ENCODE results near the gene TBCA.

Gene TBCA

DNA sequence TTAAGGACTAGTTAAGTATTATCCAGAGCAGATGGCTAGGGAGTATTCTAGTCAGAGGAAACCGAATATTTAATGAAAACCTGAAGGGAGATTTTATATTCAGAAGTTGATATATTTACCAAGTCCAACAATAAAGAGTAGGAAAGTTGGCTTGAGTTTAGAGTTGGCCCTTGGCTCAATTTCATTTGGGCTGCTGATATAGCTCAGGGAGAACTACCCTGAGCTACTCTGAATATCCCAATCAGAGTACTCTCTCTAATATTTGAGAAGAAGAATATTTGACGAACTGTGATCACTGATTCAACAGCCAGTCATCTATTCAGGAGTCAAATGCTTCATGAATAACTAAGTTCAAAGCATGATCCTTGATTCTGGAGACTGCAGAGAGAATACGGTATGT is 34.5 kb downstream of the TBCA start:
- Histone ChIP-seq H3K4me3 (ENCODE audit: low read depth, low read length) (no peak overlapping the region), H3K9me3 (no peaks in the 10 kb centered on the region), H3K4me1 (no peaks in the 10 kb centered on the region; the same call in 1 of the 2 replicates), H3K36me3 (peaks cover 3% of the 10 kb centered on the region; the same call in 1 of the 2 replicates), H3K27me3 (no peaks in the 10 kb centered on the region)
- TF ChIP-seq, protein P1, sequence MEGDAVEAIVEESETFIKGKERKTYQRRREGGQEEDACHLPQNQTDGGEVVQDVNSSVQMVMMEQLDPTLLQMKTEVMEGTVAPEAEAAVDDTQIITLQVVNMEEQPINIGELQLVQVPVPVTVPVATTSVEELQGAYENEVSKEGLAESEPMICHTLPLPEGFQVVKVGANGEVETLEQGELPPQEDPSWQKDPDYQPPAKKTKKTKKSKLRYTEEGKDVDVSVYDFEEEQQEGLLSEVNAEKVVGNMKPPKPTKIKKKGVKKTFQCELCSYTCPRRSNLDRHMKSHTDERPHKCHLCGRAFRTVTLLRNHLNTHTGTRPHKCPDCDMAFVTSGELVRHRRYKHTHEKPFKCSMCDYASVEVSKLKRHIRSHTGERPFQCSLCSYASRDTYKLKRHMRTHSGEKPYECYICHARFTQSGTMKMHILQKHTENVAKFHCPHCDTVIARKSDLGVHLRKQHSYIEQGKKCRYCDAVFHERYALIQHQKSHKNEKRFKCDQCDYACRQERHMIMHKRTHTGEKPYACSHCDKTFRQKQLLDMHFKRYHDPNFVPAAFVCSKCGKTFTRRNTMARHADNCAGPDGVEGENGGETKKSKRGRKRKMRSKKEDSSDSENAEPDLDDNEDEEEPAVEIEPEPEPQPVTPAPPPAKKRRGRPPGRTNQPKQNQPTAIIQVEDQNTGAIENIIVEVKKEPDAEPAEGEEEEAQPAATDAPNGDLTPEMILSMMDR (IDR thresholded peaks at IDR 0.05; ENCODE audit: low read depth, low read length): no peak
- no peak for DNase-seq

DNA sequence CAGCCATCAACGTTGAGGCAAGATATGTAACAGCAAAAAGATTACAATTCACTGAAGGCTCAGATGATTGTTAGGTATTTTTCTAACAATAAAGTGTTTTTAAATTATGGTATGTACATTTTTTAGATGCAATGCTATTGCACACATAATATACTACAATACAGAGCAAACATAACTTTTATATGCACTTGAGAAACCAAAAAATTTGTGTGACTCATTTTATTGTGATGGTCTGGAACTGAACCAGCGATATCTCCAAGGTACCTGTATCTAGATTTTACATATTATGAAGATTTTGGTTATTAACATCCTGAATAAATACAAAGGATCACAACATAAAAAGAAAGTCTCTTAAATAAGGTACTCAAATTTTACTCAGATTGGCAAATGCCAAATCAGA is 41.3 kb downstream of the TBCA start:
- H3K36me3 ChIP-seq: no peaks in the 10 kb centered on the region; the same call in 1 of the 2 replicates
- no peak for DNase-seq
- H3K4me3 ChIP-seq (ENCODE audit: low read depth, low read length): no peak overlapping the region
- H3K4me1 ChIP-seq: no peaks in the 10 kb centered on the region
- H3K27me3 ChIP-seq: no peaks in the 10 kb centered on the region
- H3K9me3 ChIP-seq: no peaks in the 10 kb centered on the region
- TF ChIP-seq, protein P1 (IDR thresholded peaks at IDR 0.05; ENCODE audit: low read depth, low read length): no peak

DNA sequence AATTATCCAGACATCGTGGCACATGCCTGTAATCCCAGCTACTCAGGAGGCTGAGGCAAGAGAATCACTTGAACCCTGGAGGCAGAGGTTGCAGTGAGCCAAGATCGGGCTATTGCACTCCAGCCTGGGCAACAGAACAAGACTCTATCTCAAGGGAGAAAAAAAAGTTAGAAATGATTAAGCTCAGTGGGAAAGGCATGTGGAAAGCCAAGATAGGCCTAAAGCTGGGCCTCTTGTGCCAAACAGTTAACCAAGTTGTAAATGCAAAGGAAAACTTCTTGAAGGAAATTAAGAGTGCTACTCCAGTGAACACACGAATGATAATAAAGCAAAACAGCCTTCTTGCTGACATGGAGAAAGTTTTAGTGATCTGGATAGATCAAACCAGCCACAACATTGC is 43.0 kb downstream of the TBCA start:
- no peaks in the 10 kb centered on the region; the same call in 1 of the 2 replicates for H3K36me3 ChIP-seq
- no peaks in the 10 kb centered on the region for H3K27me3 ChIP-seq
- no peak for DNase-seq
- H3K9me3 ChIP-seq: no peaks in the 10 kb centered on the region
- no peaks in the 10 kb centered on the region for H3K4me1 ChIP-seq
- no peak overlapping the region for H3K4me3 ChIP-seq (ENCODE audit: low read depth, low read length)
- TF ChIP-seq, protein P1 (IDR thresholded peaks at IDR 0.05; ENCODE audit: low read depth, low read length): no peak

DNA sequence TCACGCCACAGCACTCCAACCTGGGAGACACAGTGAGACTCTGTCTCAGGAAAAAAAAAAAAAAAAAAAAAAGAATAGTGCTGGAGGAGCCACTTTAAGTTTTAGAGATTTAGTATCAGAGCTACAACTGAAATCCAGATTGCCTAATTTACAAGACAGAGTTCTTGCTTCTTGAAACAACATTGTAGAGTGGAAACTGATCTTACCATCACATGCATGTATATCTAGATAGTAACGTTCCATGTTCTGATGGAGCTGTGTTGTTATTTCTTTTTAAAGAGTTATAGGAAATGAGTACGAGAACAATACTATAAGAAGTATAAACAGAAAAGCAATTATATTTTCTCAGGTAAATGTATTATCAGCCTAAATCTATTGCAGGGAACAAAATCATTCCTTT is 48.9 kb downstream of the TBCA start:
- TF ChIP-seq, protein P1 (IDR thresholded peaks at IDR 0.05; ENCODE audit: low read depth, low read length): no peak
- Histone ChIP-seq H3K36me3 (peaks cover 9% of the 10 kb centered on the region), H3K4me3 (ENCODE audit: low read depth, low read length) (no peak overlapping the region), H3K27me3 (no peaks in the 10 kb centered on the region), H3K4me1 (no peaks in the 10 kb centered on the region), H3K9me3 (no peaks in the 10 kb centered on the region)
- no peak for DNase-seq

DNA sequence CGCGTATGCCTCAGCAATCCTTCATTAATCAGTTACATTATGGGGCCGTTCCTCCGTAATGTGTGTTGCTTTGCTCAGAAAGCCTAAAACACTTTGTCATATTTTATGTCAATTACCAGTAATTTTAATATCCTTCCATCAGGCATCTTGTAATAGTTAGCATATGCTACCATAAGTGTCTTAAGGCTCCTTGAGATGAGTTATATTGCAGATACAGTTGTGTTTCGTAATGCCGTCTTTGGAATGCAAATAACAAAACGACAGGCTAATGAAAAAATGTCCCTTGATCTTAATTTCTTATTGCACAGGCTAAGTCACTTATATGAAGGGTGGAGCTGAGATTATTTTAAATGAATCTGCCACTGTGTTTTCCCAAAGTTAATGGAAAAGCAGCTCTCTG is 50.5 kb downstream of the TBCA start:
- no peaks in the 10 kb centered on the region for H3K4me1 ChIP-seq
- TF ChIP-seq, protein P1 (IDR thresholded peaks at IDR 0.05; ENCODE audit: low read depth, low read length): no peak
- H3K4me3 ChIP-seq (ENCODE audit: low read depth, low read length): no peak overlapping the region
- peaks cover 9% of the 10 kb centered on the region for H3K36me3 ChIP-seq
- no peaks in the 10 kb centered on the region for H3K9me3 ChIP-seq
- H3K27me3 ChIP-seq: no peaks in the 10 kb centered on the region
- DNase-seq: no peak

DNA sequence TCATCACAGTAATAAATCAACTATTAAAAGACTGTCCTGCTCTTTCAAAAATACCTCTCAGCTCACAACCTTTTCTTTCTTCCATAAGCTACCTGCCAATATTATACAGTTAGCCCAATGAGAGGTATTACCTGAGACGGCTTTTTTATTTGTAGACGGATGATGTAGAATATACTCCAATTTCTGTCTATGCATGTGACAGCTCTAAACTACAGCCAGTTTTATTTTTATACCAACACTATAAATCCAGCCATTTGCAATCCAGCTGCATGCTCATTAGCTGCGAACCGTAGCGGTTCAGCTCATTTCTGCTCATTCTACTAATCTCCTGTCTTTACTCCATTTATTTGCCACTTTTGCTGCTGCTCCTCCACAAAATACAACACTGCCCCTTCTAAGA is 51.2 kb downstream of the TBCA start:
- H3K4me3 ChIP-seq (ENCODE audit: low read depth, low read length): no peak overlapping the region
- H3K27me3 ChIP-seq: no peaks in the 10 kb centered on the region
- no peaks in the 10 kb centered on the region for H3K4me1 ChIP-seq
- H3K9me3 ChIP-seq: no peaks in the 10 kb centered on the region
- no peak for DNase-seq
- peaks cover 9% of the 10 kb centered on the region for H3K36me3 ChIP-seq
- TF ChIP-seq, protein P1 (IDR thresholded peaks at IDR 0.05; ENCODE audit: low read depth, low read length): no peak
